HG03520 (cell line): ENCODE measurements around the gene RNF25.
A peak's percentile ranks its signal among the peaks of the same experiment; 100 is the strongest.
"Not testable (repeated sequence)": the region's sequence is repeated elsewhere in the genome, so short reads cannot be mapped to it uniquely, and the experiment has no call there.

ENCODE experiments used
- ATAC-seq: cut with Tn5 transposase; IDR thresholded peaks from one replicate; pipeline ENCODE4 v1.9.1; 2021; ENCODE audit warnings: mild to moderate bottlenecking, moderate library complexity; ENCODE audit not compliant: unreplicated experiment

Gene RNF25

GRCh38 chr2:218671654-218672566 lies at the start of gene RNF25, which contains the start of gene STK36:
Gene RNF25, minus strand, starts transcription at chr2:218672002. Its CDS starts 32 bp downstream, at chr2:218671970.
Gene STK36, plus strand, starts transcription at chr2:218672086. Its CDS starts 744 bp downstream, at chr2:218672830.
- ATAC-seq = peak; percentile 94

GRCh38 chr2:218721488-218721887 lies 49.7 kb upstream of the RNF25 start:
- ATAC-seq = no peak

GRCh38 chr2:218720048-218721041 lies 48.5 kb upstream of the RNF25 start:
- no peak for ATAC-seq

- no peak for ATAC-seq
Observed at GRCh38 chr2:218719457-218719856, 47.7 kb upstream of the RNF25 start.

GRCh38 chr2:218718058-218718457 lies 46.3 kb upstream of the RNF25 start:
- ATAC-seq = no peak

GRCh38 chr2:218717262-218717661 lies 45.5 kb upstream of the RNF25 start:
- ATAC-seq = no peak

- ATAC-seq = no peak
Observed at GRCh38 chr2:218716070-218716469, 44.3 kb upstream of the RNF25 start.

- ATAC-seq = no peak
Observed at GRCh38 chr2:218713922-218714321, 42.1 kb upstream of the RNF25 start.

- no peak for ATAC-seq
Observed at GRCh38 chr2:218711550-218711929, 39.7 kb upstream of the RNF25 start.

- ATAC-seq = peak; percentile 89
Observed at GRCh38 chr2:218710687-218711549, 39.1 kb upstream of the RNF25 start, which contains the start of gene TTLL4. Gene TTLL4, plus strand, starts transcription at chr2:218710835. Its CDS starts 26,842 bp downstream, at chr2:218737677.

- no peak for ATAC-seq
Observed at GRCh38 chr2:218710334-218710686, 38.5 kb upstream of the RNF25 start.

GRCh38 chr2:218709908-218710307 lies 38.1 kb upstream of the RNF25 start:
- no peak for ATAC-seq

GRCh38 chr2:218708086-218708485 lies 36.3 kb upstream of the RNF25 start:
- ATAC-seq = no peak

GRCh38 chr2:218703341-218703740 lies 31.5 kb upstream of the RNF25 start:
- no peak for ATAC-seq

- ATAC-seq = no peak
Observed at GRCh38 chr2:218701806-218702205, 30.0 kb upstream of the RNF25 start.

- no peak for ATAC-seq
Observed at GRCh38 chr2:218698885-218699284, 27.1 kb upstream of the RNF25 start.

- no peak for ATAC-seq
Observed at GRCh38 chr2:218694405-218695145, 22.8 kb upstream of the RNF25 start.

GRCh38 chr2:218691234-218691633 lies 19.4 kb upstream of the RNF25 start:
- ATAC-seq = no peak

- ATAC-seq = not testable (repeated sequence)
Observed at GRCh38 chr2:218687400-218688060, 15.7 kb upstream of the RNF25 start.
